CD4-positive, alpha-beta T cell treated with Interleukin-6 at 100 ng/mL for 8 hours (primary cell): ENCODE measurements around the gene RHOXF2.
"Not testable (repeated sequence)": the region's sequence is repeated elsewhere in the genome, so short reads cannot be mapped to it uniquely, and the experiment has no call there.

ENCODE experiments used
- DNase-seq: peaks from one replicate; pipeline ENCODE4 v3.0.0-alpha.2; 2020; ENCODE audit warnings: mixed read lengths, low spot score

Gene RHOXF2

GRCh38 chrX:120158313-120158712 is at the start of gene RHOXF2:
TSS of gene RHOXF2 (plus strand) at chrX:120158613. CDS start at chrX:120158751, 138 bp downstream.
- not testable (repeated sequence) for DNase-seq

- no peak for DNase-seq
Observed at GRCh38 chrX:120109378-120109777, 49.0 kb upstream of the RHOXF2 start.

DNA sequence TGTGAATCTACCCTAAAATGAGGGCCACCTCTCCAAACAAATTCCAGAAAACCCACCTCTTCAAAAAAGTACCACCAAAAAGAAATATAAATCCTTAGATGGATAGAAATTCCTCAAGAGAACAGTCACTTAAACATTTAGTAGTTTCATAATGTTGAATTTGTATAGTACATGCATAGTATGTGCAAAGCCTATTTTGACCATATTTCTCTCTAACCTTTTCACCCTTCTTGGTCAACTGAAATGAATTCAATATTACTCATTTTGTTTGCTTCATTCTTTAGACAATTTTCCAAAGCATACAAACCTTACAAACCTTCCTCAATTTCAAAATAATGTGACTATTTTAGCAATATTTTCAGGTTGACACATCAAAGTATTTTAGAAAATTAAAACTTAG is 46.8 kb upstream of the RHOXF2 start:
- no peak for DNase-seq

DNA sequence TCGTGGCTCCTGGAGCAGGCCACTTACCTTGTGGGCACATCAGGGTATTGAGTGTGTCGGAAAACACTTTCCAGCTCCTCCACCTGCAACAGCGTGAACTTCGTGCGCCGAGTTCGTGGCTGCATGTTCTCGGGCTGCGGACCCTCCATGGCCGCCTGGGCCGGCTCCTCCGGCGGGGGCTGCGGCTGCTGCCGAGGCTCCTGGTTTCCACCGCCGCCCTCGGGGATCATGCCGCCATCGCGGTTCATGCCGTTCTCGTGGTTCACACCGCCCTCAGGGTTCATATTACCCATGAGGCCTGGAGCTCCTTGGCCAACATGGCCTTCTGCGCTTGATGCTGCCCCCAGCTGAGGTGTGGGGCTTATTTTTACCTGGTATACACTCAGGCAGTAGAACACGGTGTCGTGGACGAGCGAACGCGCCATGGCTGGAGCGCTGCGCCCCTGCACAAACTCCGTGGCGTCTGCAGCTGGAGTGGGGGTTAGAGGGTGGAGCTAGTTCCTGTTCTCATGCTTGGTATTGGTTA is 42.9 kb upstream of the RHOXF2 start, which contains the start of gene RHOXF1:
Gene RHOXF1, minus strand, starts transcription at position 476 of the 526 bp plus-strand sequence. Its CDS starts 51 bp downstream, at position 425.
- DNase-seq, result no peak

DNA sequence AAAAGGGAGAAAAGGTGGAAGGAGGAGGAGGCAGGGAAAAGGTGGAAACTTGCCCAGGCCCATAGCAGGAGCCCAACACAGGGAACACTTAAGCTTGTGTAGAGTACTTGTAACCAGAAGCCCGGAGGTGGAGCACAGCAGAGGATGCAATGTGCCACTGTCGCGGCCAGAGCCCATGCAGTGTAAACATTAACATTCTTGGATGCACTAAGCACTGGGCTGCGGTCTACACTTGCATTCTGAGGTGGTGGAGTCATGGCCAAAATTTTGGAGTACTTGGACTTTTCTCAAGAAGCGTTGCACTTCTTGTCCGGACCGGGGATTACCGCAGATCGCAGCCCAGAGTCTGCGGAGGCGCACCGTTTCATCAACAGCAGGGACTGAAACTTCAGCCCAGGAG is 38.2 kb upstream of the RHOXF2 start:
- no peak for DNase-seq

DNA sequence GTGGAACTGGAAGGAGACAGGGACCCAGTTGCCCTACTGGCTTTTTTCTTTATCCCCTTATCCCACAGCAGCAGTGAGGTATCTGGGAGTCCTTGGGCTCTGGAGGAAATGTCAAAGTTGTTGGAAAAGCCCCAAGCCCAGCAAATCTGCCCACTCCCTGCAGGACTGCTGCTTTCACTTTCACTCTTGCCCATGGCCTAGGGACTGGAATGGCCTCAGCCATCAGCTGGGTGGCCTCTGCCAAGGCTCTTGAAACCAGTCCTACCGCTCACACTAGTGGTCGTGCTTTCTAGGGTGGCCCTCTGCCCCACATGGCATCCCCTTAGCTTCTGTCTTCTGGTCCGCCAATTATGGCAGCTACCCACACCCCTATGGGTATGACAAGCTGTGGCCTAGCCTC is 33.0 kb upstream of the RHOXF2 start:
- no peak for DNase-seq

DNA sequence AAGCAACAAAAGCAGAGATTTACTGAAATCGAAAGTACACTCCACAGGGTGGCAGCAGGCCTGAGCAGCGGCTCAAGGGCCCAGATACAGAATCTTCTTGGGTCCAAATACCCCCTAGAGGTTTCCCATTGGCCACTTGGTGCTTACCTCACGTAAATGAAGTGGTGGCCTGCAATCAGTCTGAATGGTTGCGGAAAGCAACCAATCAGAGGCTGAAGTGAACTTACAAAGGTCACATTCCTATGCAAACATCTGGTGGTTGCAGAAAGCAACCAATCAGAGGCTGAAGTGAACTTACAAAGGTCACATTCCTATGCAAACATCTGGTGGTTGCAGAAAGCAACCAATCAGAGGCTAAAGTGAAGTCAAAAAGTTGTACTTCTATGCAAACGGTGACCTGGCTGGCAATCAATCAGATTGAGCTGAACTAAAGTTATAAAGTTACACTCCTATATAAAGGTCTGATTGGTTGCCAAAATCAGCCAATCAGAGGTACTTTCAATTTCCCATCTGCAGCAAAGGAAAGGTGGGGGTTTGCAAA is 30.0 kb upstream of the RHOXF2 start:
- not testable (repeated sequence) for DNase-seq

DNA sequence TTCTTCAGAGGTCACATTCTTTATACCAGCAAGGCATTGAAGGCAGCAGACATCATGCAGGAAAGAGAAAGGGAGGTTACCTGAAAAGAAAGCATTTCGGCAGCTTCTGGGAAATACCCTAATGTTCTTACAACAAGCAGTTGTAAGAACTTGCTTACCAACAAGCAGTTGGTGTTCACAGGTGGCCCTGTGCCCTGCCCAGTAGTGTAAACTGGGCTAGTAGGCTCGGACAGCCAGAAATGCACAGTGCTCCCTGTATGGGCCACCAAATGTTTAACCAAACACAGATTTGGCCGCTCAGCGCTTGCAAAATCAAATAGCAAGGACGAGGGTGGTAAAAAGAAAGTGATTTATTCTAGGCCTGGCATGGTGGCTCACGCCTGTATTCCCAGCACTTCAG is 22.3 kb upstream of the RHOXF2 start:
- no peak for DNase-seq

DNA sequence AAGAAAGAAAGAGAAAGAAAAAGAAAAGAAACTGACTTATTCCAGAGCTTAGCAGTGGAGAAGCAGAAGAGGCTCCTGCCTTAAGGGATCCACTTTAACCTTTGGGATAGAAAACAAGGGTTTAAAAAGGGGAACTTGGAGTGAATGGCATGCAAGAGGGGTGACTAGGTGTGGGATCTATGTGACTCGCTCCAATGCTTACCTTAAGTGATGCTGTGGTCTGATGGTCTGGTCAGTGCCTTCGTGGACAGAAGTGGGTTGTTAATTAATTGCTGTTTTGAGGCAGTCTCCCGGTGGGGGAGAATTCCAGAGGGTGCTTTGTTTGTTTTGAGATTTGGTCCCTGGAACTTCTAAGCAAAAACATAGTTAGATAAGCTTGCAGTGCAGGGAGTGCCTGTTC is 21.6 kb upstream of the RHOXF2 start:
- DNase-seq, result no peak

DNA sequence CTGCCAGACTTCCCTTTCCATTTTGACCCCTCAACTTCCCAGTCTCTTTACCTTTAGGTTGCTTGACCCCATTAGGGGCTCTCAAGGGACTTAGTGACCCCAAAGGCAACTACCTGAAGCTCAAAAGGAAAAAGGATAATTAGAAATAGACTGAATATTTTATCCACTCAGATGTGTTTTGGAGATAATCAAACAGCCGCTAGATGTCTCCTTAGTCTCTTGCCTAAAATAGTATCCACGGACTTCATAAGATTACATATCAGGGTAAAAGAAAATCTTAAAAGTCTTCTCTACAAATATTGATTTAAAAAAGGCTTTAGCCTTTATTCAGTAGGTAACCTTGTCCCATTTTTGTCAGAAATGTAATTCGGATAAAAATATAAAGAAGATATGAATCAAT is 21.0 kb upstream of the RHOXF2 start:
- DNase-seq, result no peak

DNA sequence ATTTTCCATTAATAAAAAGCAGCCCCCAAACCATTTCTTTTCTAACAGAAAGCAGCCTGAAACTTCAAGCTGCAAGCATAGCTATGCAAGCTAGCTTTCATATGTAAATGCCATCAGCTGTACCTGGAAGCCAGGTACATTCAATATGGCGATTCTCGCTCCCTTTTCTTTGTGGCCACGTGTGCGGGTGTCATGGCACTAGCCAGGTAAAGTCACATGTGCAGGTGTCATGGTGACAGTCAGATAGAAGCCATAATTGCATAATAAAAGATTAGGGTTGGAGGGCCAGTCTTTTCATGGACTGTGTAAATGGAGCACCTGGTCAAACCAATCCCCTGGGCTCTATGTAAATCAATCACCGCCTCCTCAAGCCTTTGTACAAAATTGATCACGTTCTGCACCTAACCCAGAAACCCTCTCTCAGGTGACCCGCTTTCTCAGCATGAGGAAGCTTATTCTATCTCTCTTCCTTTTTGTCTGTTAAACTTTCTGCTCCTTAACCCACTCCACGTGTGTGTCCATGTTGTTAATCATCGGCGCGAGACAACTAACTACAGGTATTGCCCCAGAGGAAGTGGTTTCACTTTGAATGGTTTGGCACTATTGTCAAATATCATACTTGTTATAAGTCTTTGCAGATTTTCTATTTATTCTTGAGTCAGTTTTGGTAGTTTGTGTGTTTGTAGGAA is 18.0 kb upstream of the RHOXF2 start:
- DNase-seq, result no peak

DNA sequence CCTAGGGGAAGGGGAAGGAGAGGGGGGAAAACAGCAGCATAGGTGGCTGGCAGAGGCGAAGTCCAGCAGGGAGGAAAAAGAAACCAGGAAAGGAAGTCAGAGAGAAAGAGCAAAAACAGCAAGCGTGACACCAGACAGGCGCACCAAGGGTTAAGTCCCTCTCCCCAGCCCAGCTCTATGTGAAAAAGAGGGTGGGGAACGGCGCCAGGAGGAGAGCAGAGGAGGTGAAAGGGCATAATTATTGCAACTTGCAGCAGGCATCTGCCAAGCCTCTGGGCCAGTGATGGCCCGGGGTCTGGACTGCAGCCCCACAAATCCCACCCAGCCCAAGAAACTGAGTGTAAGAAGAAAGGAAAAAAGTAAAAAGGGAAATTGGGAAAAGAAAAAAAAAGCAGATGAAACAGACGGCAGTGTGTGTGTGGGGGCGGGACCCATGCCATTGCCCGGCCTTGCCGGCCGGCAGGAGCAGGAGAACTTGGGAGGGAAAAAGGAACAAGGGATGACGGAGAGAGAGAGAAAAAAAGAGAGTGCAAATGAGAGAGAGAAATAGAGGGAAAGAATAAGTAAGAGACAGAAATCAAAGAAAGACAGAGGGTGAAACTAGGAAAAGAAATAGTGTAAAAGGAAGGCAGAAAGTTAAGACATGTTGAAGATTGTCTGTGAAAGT is 14.1 kb upstream of the RHOXF2 start:
- no peak for DNase-seq

DNA sequence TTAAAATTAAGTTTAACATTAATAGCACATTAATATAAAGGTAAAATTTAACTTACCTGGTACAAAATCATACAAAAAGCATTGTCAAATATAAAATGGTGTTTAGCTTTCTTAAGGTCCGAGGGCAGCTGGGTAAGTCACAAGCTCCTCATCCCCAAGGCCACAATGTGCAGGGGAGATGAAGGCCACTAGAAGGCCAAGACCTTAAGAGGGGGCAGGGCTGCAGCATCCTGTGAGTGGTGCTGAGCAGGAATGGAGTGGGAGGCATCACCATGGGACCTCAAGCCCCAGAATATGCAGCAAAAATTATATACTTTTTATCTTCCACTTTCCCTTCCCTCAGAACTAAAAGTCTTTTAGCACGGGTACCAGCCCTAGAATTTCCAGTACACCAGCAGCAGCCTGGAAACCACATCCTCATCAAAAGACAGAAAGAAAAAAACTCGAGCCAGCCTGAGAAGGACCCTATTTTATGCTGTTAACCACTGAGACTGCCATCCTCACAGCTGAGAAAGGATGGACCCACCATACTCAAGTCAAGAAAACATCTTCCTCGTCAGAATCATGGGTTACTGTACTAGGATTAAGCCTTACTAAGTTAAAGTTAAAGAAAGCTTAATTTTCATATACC is 13.0 kb upstream of the RHOXF2 start:
- DNase-seq, result no peak

DNA sequence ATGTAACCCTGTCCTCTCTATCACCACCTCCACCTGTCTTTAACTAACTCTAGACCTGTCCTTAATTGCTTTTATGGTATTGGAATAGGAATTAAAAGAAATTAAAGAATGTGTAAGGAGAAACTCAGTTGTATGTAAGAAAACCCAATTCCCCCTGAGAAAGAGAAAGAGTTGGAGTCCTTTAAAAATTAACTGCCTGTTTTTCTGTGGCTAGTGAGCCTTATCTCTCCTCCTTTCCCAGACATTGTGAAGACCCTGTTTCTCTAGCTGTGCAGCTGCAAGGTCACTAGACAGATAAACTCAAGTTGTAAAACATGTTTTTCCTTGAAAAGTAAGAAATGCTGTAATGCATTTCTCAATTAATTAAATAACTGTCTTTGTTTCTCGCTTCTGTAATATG is 12.1 kb upstream of the RHOXF2 start:
- not testable (repeated sequence) for DNase-seq

DNA sequence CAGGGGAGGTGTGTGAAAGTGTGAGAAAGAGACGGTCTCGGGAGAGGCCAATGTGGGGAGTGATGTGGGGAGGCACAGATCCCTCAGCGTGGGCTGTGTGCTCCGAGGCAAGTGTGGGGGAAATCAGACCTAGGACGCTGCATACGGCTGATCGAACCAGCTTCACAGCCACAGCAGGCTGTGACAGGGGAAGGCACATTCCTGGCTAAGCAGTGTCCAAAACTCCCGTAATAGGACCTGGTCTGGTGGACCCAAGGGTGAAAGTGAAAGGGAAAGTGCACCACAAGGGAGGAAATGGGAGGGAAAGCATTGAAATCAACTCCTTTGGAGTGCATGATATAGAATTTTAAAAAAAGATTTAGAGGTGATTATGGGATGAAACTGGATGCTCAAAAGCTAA is 10.9 kb upstream of the RHOXF2 start:
- no peak for DNase-seq

DNA sequence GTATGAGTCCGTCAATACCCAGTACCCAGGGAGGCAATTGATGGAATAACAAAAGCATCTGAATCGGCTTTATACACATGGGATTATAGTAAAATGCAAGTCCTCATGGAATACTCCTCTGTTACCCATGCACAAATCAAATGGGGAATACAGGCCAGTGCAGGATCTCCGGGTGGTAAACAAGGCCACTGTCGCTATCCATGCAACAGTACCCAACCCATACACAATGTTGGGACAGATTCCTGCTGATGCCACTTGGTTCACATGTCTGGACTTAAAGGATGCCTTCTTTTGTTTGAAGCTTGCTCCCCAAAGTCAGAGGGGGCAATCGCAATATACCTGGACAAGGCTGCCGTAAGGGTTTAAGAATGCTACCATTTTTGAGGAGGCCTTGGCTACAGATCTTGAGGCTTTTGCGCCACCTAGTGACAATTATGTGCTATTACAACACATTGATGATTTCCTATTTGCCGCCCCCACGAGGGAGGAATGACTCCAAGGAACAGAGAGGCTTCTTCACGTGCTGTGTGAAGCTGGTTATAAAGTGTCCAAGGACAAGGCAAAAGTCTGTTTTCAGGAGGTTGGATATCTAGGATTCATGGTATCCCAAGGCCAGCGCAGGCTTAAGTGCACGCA is 8.2 kb upstream of the RHOXF2 start:
- DNase-seq, result not testable (repeated sequence)

- DNase-seq, result not testable (repeated sequence)
Observed at GRCh38 chrX:120159086-120159485, 673 bp downstream of the RHOXF2 start.

GRCh38 chrX:120193254-120193653 is 34.8 kb downstream of the RHOXF2 start:
- DNase-seq, result not testable (repeated sequence)

DNA sequence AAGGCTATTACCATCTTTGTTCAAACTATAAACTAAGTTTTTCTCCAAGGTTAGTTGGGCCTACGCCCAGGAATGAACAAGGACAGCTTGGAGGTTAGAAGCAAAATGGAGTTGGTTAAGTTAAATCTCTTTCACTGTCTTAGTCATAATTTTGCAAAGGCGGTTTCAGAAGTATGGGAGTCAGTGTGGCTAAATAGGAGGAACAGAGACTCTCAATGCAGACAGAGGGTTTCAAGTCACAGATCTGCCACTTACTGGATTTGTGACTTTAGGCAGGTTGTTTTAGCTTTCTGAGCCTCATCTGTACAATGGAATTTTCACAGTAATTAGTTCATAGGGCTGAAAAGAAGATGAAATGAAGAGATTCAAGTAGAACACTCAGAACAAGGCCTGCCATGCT is 35.3 kb downstream of the RHOXF2 start:
- not testable (repeated sequence) for DNase-seq

- not testable (repeated sequence) for DNase-seq
Observed at GRCh38 chrX:120195786-120196185, 37.4 kb downstream of the RHOXF2 start.

DNA sequence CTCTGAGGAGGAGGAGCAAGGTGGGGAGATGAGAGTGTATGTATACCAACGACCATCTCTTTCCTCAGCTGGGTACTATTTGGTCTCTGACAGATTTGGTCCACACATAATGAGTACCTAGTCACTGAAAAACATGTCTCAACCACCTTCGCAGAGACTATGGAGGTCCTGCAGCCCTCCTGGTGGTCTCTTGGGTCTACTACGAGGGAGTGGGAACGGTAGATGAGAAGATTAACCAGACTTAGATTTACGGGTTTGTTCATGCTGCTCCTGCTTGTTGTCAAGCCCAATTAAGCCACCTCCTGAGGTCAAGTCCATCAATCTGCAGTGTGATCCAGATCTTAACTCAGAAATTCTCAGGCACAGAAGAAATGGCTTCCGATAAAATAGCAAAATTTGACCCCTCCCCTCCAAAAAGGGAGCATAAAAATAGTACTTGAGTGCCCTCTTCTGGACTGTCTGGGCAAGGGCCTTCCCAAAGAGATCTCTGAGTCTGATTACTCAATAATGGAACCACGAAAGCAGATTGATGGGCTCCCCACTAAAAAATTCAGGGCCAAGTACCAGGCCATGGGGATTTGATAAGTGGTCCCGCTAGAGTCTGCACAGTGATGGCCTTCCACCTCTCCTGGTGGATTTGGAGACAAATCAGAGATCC is 38.3 kb downstream of the RHOXF2 start:
- not testable (repeated sequence) for DNase-seq

DNA sequence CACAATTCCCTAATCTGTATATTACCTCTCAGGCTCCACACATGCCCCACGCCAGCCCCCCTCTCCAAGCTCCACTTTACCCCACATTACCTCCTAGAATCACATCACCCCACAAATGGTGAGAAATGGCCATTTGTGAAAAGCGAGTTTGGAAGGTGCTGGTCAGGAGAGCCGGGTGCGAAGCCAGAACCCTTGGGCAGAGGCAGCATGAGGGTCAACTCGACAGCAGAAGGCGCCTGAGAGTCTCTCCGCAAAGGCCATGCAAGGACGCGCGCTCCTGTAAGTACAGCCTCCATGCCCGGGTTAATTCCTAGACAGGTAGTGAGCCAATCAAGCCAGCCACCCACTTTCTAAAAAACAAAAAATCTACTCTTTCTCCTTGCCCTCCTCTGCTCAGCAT is 42.4 kb downstream of the RHOXF2 start:
- DNase-seq, result no peak
